GM23248 (cell line): ENCODE results near the gene KLF6. TPM values are rescaled to one million over a fixed set of nuclear protein-coding genes. Genes with fewer than 3 reads are reported as not detected.

Experiments used
- DNase-seq: peaks from one replicate; pipeline ENCODE4 v3.0.0-alpha.2; 2015
- H2AFZ ChIP-seq: fragments of 200-600 bp; sonication (generic); 2 replicates; pipeline ENCODE4 v1.6.1; 2016; ENCODE audit warnings: antibody characterized with exemption
- H3F3A ChIP-seq: fragments of 200-600 bp; sonication (generic); 2 replicates; pipeline ENCODE4 v1.6.1; 2016; ENCODE audit warnings: mild to moderate bottlenecking, antibody characterized with exemption, mixed run types; ENCODE audit not compliant: insufficient read depth
- H3K27ac ChIP-seq: fragments of 200-600 bp; sonication (generic); 2 replicates; pipeline ENCODE4 v1.5.1; 2016; ENCODE audit warnings: mild to moderate bottlenecking
- H3K27me3 ChIP-seq: fragments of 200-600 bp; sonication (generic); replicated peaks from 2 replicates; pipeline ENCODE4 v1.6.1; 2016; ENCODE audit warnings: mild to moderate bottlenecking; ENCODE audit not compliant: insufficient read depth
- H3K36me3 ChIP-seq: fragments of 200-600 bp; sonication (generic); 2 replicates; pipeline ENCODE4 v1.6.1; 2016; ENCODE audit warnings: low read depth, mild to moderate bottlenecking
- H3K4me1 ChIP-seq: fragments of 200-600 bp; sonication (generic); 2 replicates; pipeline ENCODE4 v1.6.1; 2016; ENCODE audit warnings: mild to moderate bottlenecking; ENCODE audit not compliant: insufficient read depth
- H3K4me2 ChIP-seq: fragments of 200-600 bp; sonication (generic); one replicate; pipeline ENCODE4 v1.6.1; 2016; ENCODE audit warnings: mild to moderate bottlenecking; ENCODE audit not compliant: unreplicated experiment
- H3K4me3 ChIP-seq: fragments of 200-600 bp; sonication (generic); 2 replicates; pipeline ENCODE4 v1.5.1; 2016; ENCODE audit warnings: mild to moderate bottlenecking
- H3K79me2 ChIP-seq: fragments of 200-600 bp; sonication (generic); 2 replicates; pipeline ENCODE4 v1.6.1; 2016; ENCODE audit warnings: mild to moderate bottlenecking; ENCODE audit not compliant: insufficient read depth
- H3K9ac ChIP-seq: fragments of 200-600 bp; sonication (generic); 2 replicates; pipeline ENCODE4 v1.6.1; 2016; ENCODE audit warnings: mild to moderate bottlenecking
- H3K9me2 ChIP-seq: fragments of 200-600 bp; sonication (generic); 2 replicates; pipeline ENCODE4 v1.6.1; 2016; ENCODE audit warnings: mixed run types, mild to moderate bottlenecking, moderate library complexity; ENCODE audit not compliant: insufficient read depth
- H3K9me3 ChIP-seq: fragments of 200-600 bp; sonication (generic); one replicate; pipeline ENCODE4 v1.6.1; 2017; ENCODE audit warnings: low read depth
- H4K20me1 ChIP-seq: fragments of 200-600 bp; sonication (generic); 2 replicates; pipeline ENCODE4 v1.6.0; 2016; ENCODE audit not compliant: insufficient read depth
- EZH2 ChIP-seq: fragments of 200-600 bp; sonication (generic); IDR thresholded peaks from 2 replicates; pipeline ENCODE4 v1.6.1; 2018; ENCODE audit warnings: antibody characterized with exemption, mild to moderate bottlenecking; ENCODE audit not compliant: insufficient read depth, poor library complexity, severe bottlenecking
- EZH2phosphoT487 ChIP-seq: fragments of 200-600 bp; sonication (generic); IDR thresholded peaks from 2 replicates; pipeline ENCODE4 v1.6.1; 2018; ENCODE audit warnings: antibody characterized with exemption, moderate library complexity, mild to moderate bottlenecking, low read depth; ENCODE audit not compliant: insufficient read depth
- WGBS, 2 experiments: methylation state at CpG; one replicate each; pipeline ENCODE4 v1.1.6; 2015 to 2017; ENCODE audit warnings: low lambda C conversion rate in 2 of 2, low coverage in 1 of 2; ENCODE audit errors: missing lambda C conversion rate in 2 of 2; 5-methylcytosine and 5-hydroxymethylcytosine counted together
- in situ Hi-C: fragments of 300-500 bp; cut with MboI; formaldehyde crosslinking; loops from 2 replicates; pipeline ENCODE4 v1.15.0; 2020
- polyA plus RNA-seq: library from polyadenylated mRNA; unstranded; fragments of >200 nt; fragmentation: Nextera tagmentation; extraction: Ambion mirVana; gene quantifications from 2 replicates; pipeline ENCODE4 v1.2.1, GENCODE V29; 2016
- total RNA-seq: library from RNA; depleted of rRNA; stranded (reverse); fragments of >200 nt; shearing (Covaris generic); gene quantifications from 2 replicates; pipeline ENCODE4 v1.2.3, GENCODE V29; 2014

Gene KLF6
- total and polyA plus RNA-seq, 2 experiments from 2014 or later: 49.8 to 279 TPM

GRCh38 chr10:3762309-3762708 lies 22.7 kb downstream of the KLF6 start:
- Histone ChIP-seq H3K36me3 (no peaks in the 10 kb centered on the region), H3K27me3 (no peaks in the 10 kb centered on the region), H3K4me3 (no peak overlapping the region), H3K9me3 (no peaks in the 10 kb centered on the region), H3K4me1 (peaks cover 22% of the 10 kb centered on the region), H2AFZ (no peak overlapping the region), H3K9ac (no peak overlapping the region), H3F3A (peaks cover 10% of the 10 kb centered on the region), H3K9me2 (no peaks in the 10 kb centered on the region), H3K4me2 (no peak overlapping the region), H3K27ac (no peak overlapping the region), H4K20me1 (no peaks in the 10 kb centered on the region), H3K79me2 (no peaks in the 10 kb centered on the region)
- DNase-seq: no peak
- in situ Hi-C loops: loop anchor here (10.0 to 25.0 kb wide), 2 partner anchors 225 to 298 kb away; no protein-coding TSS in a partner anchor
- TF ChIP-seq EZH2 (no peak), EZH2phosphoT487 (no peak)
- WGBS, 2 experiments: 94 to 95% methylated on average over 1 of the region's 1 CpG

- H3K9ac ChIP-seq: no peak overlapping the region
- H3K79me2 ChIP-seq: no peaks in the 10 kb centered on the region
- H3K36me3 ChIP-seq: no peaks in the 10 kb centered on the region
- no peak overlapping the region for H3K4me3 ChIP-seq
- WGBS, 2 experiments: 89 to 95% methylated on average over 5 of the region's 5 CpGs
- H3F3A ChIP-seq: peaks cover 14% of the 10 kb centered on the region
- TF ChIP-seq EZH2: no peak
- no peak for TF ChIP-seq EZH2phosphoT487
- no peak overlapping the region for H2AFZ ChIP-seq
- H4K20me1 ChIP-seq: no peaks in the 10 kb centered on the region
- no peaks in the 10 kb centered on the region for H3K9me3 ChIP-seq
- H3K27ac ChIP-seq: no peak overlapping the region
- in situ Hi-C loops: loop anchor here (10.0 to 25.0 kb wide), 2 partner anchors 225 to 297 kb away; no protein-coding TSS in a partner anchor
- H3K9me2 ChIP-seq: no peaks in the 10 kb centered on the region
- H3K27me3 ChIP-seq: no peaks in the 10 kb centered on the region
- peaks cover 22% of the 10 kb centered on the region for H3K4me1 ChIP-seq
- H3K4me2 ChIP-seq: no peak overlapping the region
- no peak for DNase-seq
Measured at GRCh38 chr10:3761904-3762303, 23.1 kb downstream of the KLF6 start.

- Histone ChIP-seq H3K9ac (no peak overlapping the region), H3K4me2 (no peak overlapping the region), H3K27ac (no peak overlapping the region), H3K4me3 (no peak overlapping the region), H4K20me1 (no peaks in the 10 kb centered on the region), H3K9me2 (no peaks in the 10 kb centered on the region), H3K4me1 (peaks cover 22% of the 10 kb centered on the region), H3K9me3 (no peaks in the 10 kb centered on the region), H2AFZ (no peak overlapping the region), H3K27me3 (no peaks in the 10 kb centered on the region), H3F3A (peaks cover 20% of the 10 kb centered on the region), H3K79me2 (no peaks in the 10 kb centered on the region), H3K36me3 (no peaks in the 10 kb centered on the region)
- no peak for DNase-seq
- 93 to 96% methylated on average over 8 of the region's 8 CpGs for whole genome bisulfite sequencing, 2 experiments
- TF ChIP-seq EZH2phosphoT487 (no peak), EZH2 (no peak)
- in situ Hi-C loops: loop anchor here (10.0 to 25.0 kb wide), 2 partner anchors 224 to 296 kb away; no protein-coding TSS in a partner anchor
Measured at GRCh38 chr10:3761021-3761686, 23.9 kb downstream of the KLF6 start.

GRCh38 chr10:3760083-3760482 lies 24.9 kb downstream of the KLF6 start:
- peaks cover 31% of the 10 kb centered on the region for H3F3A ChIP-seq
- peaks cover 31% of the 10 kb centered on the region for H3K4me1 ChIP-seq
- H2AFZ ChIP-seq: no peak overlapping the region
- no peaks in the 10 kb centered on the region for H3K36me3 ChIP-seq
- DNase-seq: no peak
- TF ChIP-seq EZH2 (no peak), EZH2phosphoT487 (no peak)
- H3K27me3 ChIP-seq: no peaks in the 10 kb centered on the region
- H3K9ac ChIP-seq: no peak overlapping the region
- H3K27ac ChIP-seq: no peak overlapping the region
- no peaks in the 10 kb centered on the region for H3K9me2 ChIP-seq
- in situ Hi-C loops: loop anchor here (10.0 to 25.0 kb wide), 2 partner anchors 223 to 295 kb away; no protein-coding TSS in a partner anchor
- no peaks in the 10 kb centered on the region for H4K20me1 ChIP-seq
- WGBS, 2 experiments: 89 to 91% methylated on average over 14 of the region's 14 CpGs
- no peak overlapping the region for H3K4me2 ChIP-seq
- H3K79me2 ChIP-seq: no peaks in the 10 kb centered on the region
- H3K4me3 ChIP-seq: no peak overlapping the region
- no peaks in the 10 kb centered on the region for H3K9me3 ChIP-seq
